Stimulated activated naive CD8-positive, alpha-beta T cell treated with anti-CD3 and anti-CD28 coated beads, Interleukin-15, Interleukin-2, amounts not matched to agents 100 ng/mL and 50 ng/mL, for 24 hours (primary cell): ENCODE results near the gene PANX3.

Experiments used
- H3K27ac Mint-ChIP-seq: one replicate; pipeline ENCODE4 v1.8.0; 2021; ENCODE audit warnings: mild to moderate bottlenecking, mixed read lengths
- H3K27me3 Mint-ChIP-seq: one replicate; pipeline ENCODE4 v1.8.0; 2021; ENCODE audit warnings: mixed read lengths
- H3K36me3 Mint-ChIP-seq: one replicate; pipeline ENCODE4 v1.8.0; 2021; ENCODE audit warnings: low read depth, mixed read lengths
- H3K4me1 Mint-ChIP-seq: one replicate; pipeline ENCODE4 v1.8.0; 2021; ENCODE audit warnings: low read depth, mixed read lengths
- H3K4me3 Mint-ChIP-seq: one replicate; pipeline ENCODE4 v1.8.0; 2021; ENCODE audit warnings: mild to moderate bottlenecking, mixed read lengths
- H3K9me3 Mint-ChIP-seq: one replicate; pipeline ENCODE4 v1.8.0; 2021; ENCODE audit warnings: mixed read lengths

The PANX3 gene

GRCh38 chr11:124611064-124611463 lies at the start of gene PANX3:
PANX3 (plus strand) TSS chr11:124611428; CDS start chr11:124611557, 129 bp downstream.
- Mint-ChIP-seq H3K27me3 (peaks cover 8% of the 10 kb centered on the region), H3K36me3 (no peaks in the 10 kb centered on the region), H3K27ac (no peak within 1 kb of the TSS), H3K4me1 (peaks cover 10% of the 10 kb centered on the region), H3K4me3 (no peak within 1 kb of the TSS), H3K9me3 (no peaks in the 10 kb centered on the region)

- H3K4me1 Mint-ChIP-seq = no peaks in the 10 kb centered on the region
- H3K9me3 Mint-ChIP-seq = no peaks in the 10 kb centered on the region
- H3K27me3 Mint-ChIP-seq = peaks cover 11% of the 10 kb centered on the region
- H3K4me3 Mint-ChIP-seq = no peak within 1 kb of the TSS
- H3K36me3 Mint-ChIP-seq = no peaks in the 10 kb centered on the region
- H3K27ac Mint-ChIP-seq = no peak within 1 kb of the TSS
Measured at GRCh38 chr11:124569697-124570096, 41.5 kb upstream of the PANX3 start, which contains the start of gene OR8A1. OR8A1 (plus strand) TSS chr11:124569997; CDS start chr11:124570120, 123 bp downstream.

- no peaks in the 10 kb centered on the region for H3K36me3 Mint-ChIP-seq
- H3K4me3 Mint-ChIP-seq = no peak overlapping the region
- no peaks in the 10 kb centered on the region for H3K9me3 Mint-ChIP-seq
- H3K27me3 Mint-ChIP-seq = peaks cover 14% of the 10 kb centered on the region
- no peaks in the 10 kb centered on the region for H3K4me1 Mint-ChIP-seq
- no peak overlapping the region for H3K27ac Mint-ChIP-seq
Measured at GRCh38 chr11:124570160-124570559, 41.1 kb upstream of the PANX3 start.

GRCh38 chr11:124577716-124578427 lies 33.4 kb upstream of the PANX3 start:
- Mint-ChIP-seq H3K27me3 (peaks cover 10% of the 10 kb centered on the region), H3K4me3 (no peak overlapping the region), H3K27ac (no peak overlapping the region)

GRCh38 chr11:124578761-124579160 lies 32.5 kb upstream of the PANX3 start:
- peaks cover 5% of the 10 kb centered on the region for H3K27me3 Mint-ChIP-seq
- no peak overlapping the region for H3K27ac Mint-ChIP-seq
- no peaks in the 10 kb centered on the region for H3K9me3 Mint-ChIP-seq
- no peaks in the 10 kb centered on the region for H3K36me3 Mint-ChIP-seq
- no peaks in the 10 kb centered on the region for H3K4me1 Mint-ChIP-seq
- no peak overlapping the region for H3K4me3 Mint-ChIP-seq

More at GRCh38 chr11:124577716-124578427, 33.4 kb upstream of the PANX3 start:
- H3K4me1 Mint-ChIP-seq = no peaks in the 10 kb centered on the region
- no peaks in the 10 kb centered on the region for H3K9me3 Mint-ChIP-seq
- H3K36me3 Mint-ChIP-seq = no peaks in the 10 kb centered on the region

GRCh38 chr11:124581817-124582216 lies 29.4 kb upstream of the PANX3 start:
- Mint-ChIP-seq H3K36me3 (no peaks in the 10 kb centered on the region), H3K4me3 (no peak overlapping the region), H3K4me1 (no peaks in the 10 kb centered on the region), H3K9me3 (no peaks in the 10 kb centered on the region), H3K27ac (no peak overlapping the region), H3K27me3 (peaks cover 4% of the 10 kb centered on the region)

GRCh38 chr11:124582565-124582964 lies 28.7 kb upstream of the PANX3 start:
- no peaks in the 10 kb centered on the region for H3K9me3 Mint-ChIP-seq
- H3K4me1 Mint-ChIP-seq = no peaks in the 10 kb centered on the region
- H3K27ac Mint-ChIP-seq = no peak overlapping the region
- H3K36me3 Mint-ChIP-seq = no peaks in the 10 kb centered on the region
- peaks cover 10% of the 10 kb centered on the region for H3K27me3 Mint-ChIP-seq
- no peak overlapping the region for H3K4me3 Mint-ChIP-seq

- Mint-ChIP-seq H3K27ac (no peak overlapping the region), H3K4me1 (no peaks in the 10 kb centered on the region), H3K4me3 (no peak overlapping the region), H3K9me3 (no peaks in the 10 kb centered on the region), H3K27me3 (peaks cover 12% of the 10 kb centered on the region), H3K36me3 (no peaks in the 10 kb centered on the region)
Measured at GRCh38 chr11:124583781-124584180, 27.4 kb upstream of the PANX3 start.

- no peak overlapping the region for H3K4me3 Mint-ChIP-seq
- H3K4me1 Mint-ChIP-seq = no peaks in the 10 kb centered on the region
- peaks cover 14% of the 10 kb centered on the region for H3K27me3 Mint-ChIP-seq
- H3K9me3 Mint-ChIP-seq = no peaks in the 10 kb centered on the region
- no peak overlapping the region for H3K27ac Mint-ChIP-seq
- H3K36me3 Mint-ChIP-seq = no peaks in the 10 kb centered on the region
Measured at GRCh38 chr11:124584681-124585372, 26.4 kb upstream of the PANX3 start.

GRCh38 chr11:124586238-124586860 lies 24.9 kb upstream of the PANX3 start:
- no peak overlapping the region for H3K27ac Mint-ChIP-seq
- H3K27me3 Mint-ChIP-seq = peaks cover 16% of the 10 kb centered on the region
- no peaks in the 10 kb centered on the region for H3K36me3 Mint-ChIP-seq
- no peaks in the 10 kb centered on the region for H3K4me1 Mint-ChIP-seq
- H3K9me3 Mint-ChIP-seq = no peaks in the 10 kb centered on the region
- no peak overlapping the region for H3K4me3 Mint-ChIP-seq

GRCh38 chr11:124591430-124591829 lies 19.8 kb upstream of the PANX3 start:
- Mint-ChIP-seq H3K9me3 (no peaks in the 10 kb centered on the region), H3K27me3 (peaks cover 17% of the 10 kb centered on the region), H3K36me3 (no peaks in the 10 kb centered on the region), H3K27ac (no peak overlapping the region), H3K4me3 (no peak overlapping the region), H3K4me1 (no peaks in the 10 kb centered on the region)

GRCh38 chr11:124592627-124593026 lies 18.6 kb upstream of the PANX3 start:
- Mint-ChIP-seq H3K27ac (no peak overlapping the region), H3K4me3 (no peak overlapping the region), H3K36me3 (no peaks in the 10 kb centered on the region), H3K9me3 (no peaks in the 10 kb centered on the region), H3K27me3 (peaks cover 14% of the 10 kb centered on the region), H3K4me1 (no peaks in the 10 kb centered on the region)

GRCh38 chr11:124595302-124595701 lies 15.9 kb upstream of the PANX3 start:
- Mint-ChIP-seq H3K27me3 (peaks cover 21% of the 10 kb centered on the region), H3K27ac (no peak overlapping the region), H3K4me3 (no peak overlapping the region), H3K36me3 (no peaks in the 10 kb centered on the region), H3K4me1 (no peaks in the 10 kb centered on the region), H3K9me3 (no peaks in the 10 kb centered on the region)

GRCh38 chr11:124597626-124598025 lies 13.6 kb upstream of the PANX3 start:
- H3K4me3 Mint-ChIP-seq = no peak overlapping the region
- H3K27me3 Mint-ChIP-seq = peaks cover 22% of the 10 kb centered on the region
- no peaks in the 10 kb centered on the region for H3K36me3 Mint-ChIP-seq
- H3K4me1 Mint-ChIP-seq = no peaks in the 10 kb centered on the region
- no peak overlapping the region for H3K27ac Mint-ChIP-seq
- no peaks in the 10 kb centered on the region for H3K9me3 Mint-ChIP-seq

- Mint-ChIP-seq H3K27ac (no peak overlapping the region), H3K36me3 (no peaks in the 10 kb centered on the region), H3K4me1 (no peaks in the 10 kb centered on the region), H3K9me3 (no peaks in the 10 kb centered on the region), H3K27me3 (peaks cover 21% of the 10 kb centered on the region), H3K4me3 (no peak overlapping the region)
Measured at GRCh38 chr11:124600621-124601320, 10.5 kb upstream of the PANX3 start.
